Measurements from ENCODE around the gene COL18A1. TPM values are rescaled to one million over a fixed set of nuclear protein-coding genes. Genes with fewer than 3 reads are reported as not detected.

Gene COL18A1
- total and polyA plus RNA-seq, 3 donors from 2014 or later: 53.2 to 165 (median 111) TPM

DNA sequence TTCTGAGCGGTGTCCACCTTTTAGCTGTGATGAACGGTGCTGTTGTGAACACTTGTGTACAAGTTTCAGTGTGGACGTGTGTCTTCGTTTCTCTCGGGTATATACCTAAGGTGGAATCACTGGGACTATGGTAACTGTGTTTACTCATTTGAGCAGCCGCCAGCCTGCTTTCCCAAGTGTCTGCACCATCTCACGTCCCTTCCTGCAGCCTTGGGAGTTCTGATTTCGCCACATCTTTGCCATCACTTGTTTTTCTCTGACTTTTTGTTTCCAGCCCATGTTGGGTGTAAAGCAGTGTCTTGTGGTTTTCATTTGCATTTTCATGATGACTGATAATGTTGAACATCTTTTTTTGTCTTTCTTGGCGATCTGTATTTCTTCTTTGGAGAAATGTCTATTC lies 40.4 kb downstream of the COL18A1 start:
- Histone ChIP-seq H3K4me1 (no peaks in the 10 kb centered on the region), H3K27ac (no peak overlapping the region), H3K9me3 (no peaks in the 10 kb centered on the region), H3K36me3 (ENCODE audit: low read depth, missing control alignments) (no peaks in the 10 kb centered on the region), H3K27me3 (no peaks in the 10 kb centered on the region), H3K4me3 (no peak overlapping the region)
- intact Hi-C loops (cut with DNase I; ENCODE audit: low total_unique reads): no loop called here
- no peak for DNase-seq
- TF ChIP-seq CTCF (IDR thresholded peaks at IDR 0.05) (no peak), POLR2A (IDR thresholded peaks at IDR 0.05) (no peak)
- WGBS, 2 donors: 91 to 96% methylated on average over 9 of the region's 9 CpGs

DNA sequence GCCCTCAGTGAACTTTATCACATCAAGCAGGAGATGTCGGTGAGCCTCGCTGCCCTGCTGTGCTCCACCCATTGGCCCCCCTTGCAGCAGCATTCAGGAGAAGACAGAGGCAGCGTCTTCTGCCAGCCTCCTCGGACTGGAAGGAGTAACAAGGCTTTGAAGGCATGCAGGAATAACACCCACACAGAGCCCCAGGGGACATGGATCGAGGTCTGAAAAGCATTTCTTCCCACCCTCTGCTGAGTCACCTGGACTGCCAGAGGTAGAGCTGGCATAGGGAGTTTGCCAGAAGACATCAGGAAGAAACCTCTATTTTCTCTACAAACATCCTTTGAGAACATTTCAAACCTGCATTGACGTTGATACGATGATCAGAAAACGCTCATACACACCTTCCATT lies 42.9 kb downstream of the COL18A1 start:
- Histone ChIP-seq H3K36me3 (ENCODE audit: low read depth, missing control alignments) (no peaks in the 10 kb centered on the region), H3K9me3 (no peaks in the 10 kb centered on the region), H3K4me1 (no peaks in the 10 kb centered on the region), H3K4me3 (no peak overlapping the region), H3K27ac (no peak overlapping the region), H3K27me3 (no peaks in the 10 kb centered on the region)
- TF ChIP-seq CTCF (IDR thresholded peaks at IDR 0.05): no peak
- no peak for TF ChIP-seq POLR2A (IDR thresholded peaks at IDR 0.05)
- DNase-seq: no peak
- intact Hi-C loops (cut with DNase I; ENCODE audit: low total_unique reads): no loop called here
- 91% methylated on average over 8 of the region's 8 CpGs for WGBS, 2 donors

DNA sequence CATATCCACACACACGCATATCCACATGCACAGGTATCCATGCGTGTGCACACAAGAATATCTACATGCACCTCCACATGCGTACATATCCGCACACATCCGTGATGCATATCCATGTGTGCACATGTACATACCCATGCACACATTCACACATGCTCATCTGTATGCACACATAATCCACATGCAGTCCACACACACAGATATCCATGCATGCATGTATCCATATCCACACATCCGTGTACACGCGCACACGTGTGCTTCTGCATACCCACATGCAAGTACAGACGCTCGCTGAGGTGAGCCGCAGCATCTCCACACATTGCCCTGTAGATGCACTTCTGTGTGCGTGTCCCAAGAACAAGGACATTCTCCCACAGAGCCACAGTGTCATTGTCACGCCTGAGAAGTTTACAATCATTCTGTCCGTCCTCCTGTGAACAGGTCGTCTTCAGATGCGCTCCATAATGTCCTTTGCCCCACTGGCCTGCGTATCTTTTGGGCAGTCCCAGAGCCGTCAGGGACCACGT lies 43.4 kb downstream of the COL18A1 start:
- DNase-seq: no peak
- Histone ChIP-seq H3K9me3 (no peaks in the 10 kb centered on the region), H3K36me3 (ENCODE audit: low read depth, missing control alignments) (no peaks in the 10 kb centered on the region), H3K4me3 (no peak overlapping the region), H3K27ac (no peak overlapping the region), H3K4me1 (no peaks in the 10 kb centered on the region), H3K27me3 (no peaks in the 10 kb centered on the region)
- no peak for TF ChIP-seq POLR2A (IDR thresholded peaks at IDR 0.05)
- no peak for TF ChIP-seq CTCF (IDR thresholded peaks at IDR 0.05)
- 92 to 94% methylated on average over 20 of the region's 20 CpGs for WGBS, 2 donors
- intact Hi-C loops (cut with DNase I; ENCODE audit: low total_unique reads): no loop called here

- Histone ChIP-seq H3K4me1 (no peaks in the 10 kb centered on the region), H3K9me3 (no peaks in the 10 kb centered on the region), H3K27me3 (no peaks in the 10 kb centered on the region), H3K4me3 (no peak overlapping the region), H3K27ac (no peak overlapping the region), H3K36me3 (ENCODE audit: low read depth, missing control alignments) (no peaks in the 10 kb centered on the region)
- TF ChIP-seq POLR2A (IDR thresholded peaks at IDR 0.05): no peak
- TF ChIP-seq CTCF (IDR thresholded peaks at IDR 0.05): no peak
- WGBS, 2 donors: 87 to 91% methylated on average over 16 to 26 of the region's 28 CpGs
- intact Hi-C loops (cut with DNase I; ENCODE audit: low total_unique reads): no loop called here
- DNase-seq: no peak
These were observed 44.1 kb downstream of the COL18A1 start for GRCh38 chr21:45448810-45449657.
